Measurements from ENCODE around the gene KPTN. TPM values are rescaled to one million over a fixed set of nuclear protein-coding genes. Genes with fewer than 3 reads are reported as not detected.

The KPTN gene
- total RNA-seq, 1 experiment from 2014 or later, result 19.7 TPM

- Histone ChIP-seq H3K9me3 (no peaks in the 10 kb centered on the region), H3K36me3 (ENCODE audit: control insufficient read depth, insufficient read depth, low read length) (no peaks in the 10 kb centered on the region), H3K27me3 (replicated peaks; ENCODE audit: control insufficient read depth, insufficient read depth, low read length) (no peaks in the 10 kb centered on the region), H3K4me1 (peaks cover 22% of the 10 kb centered on the region), H3K4me3 (ENCODE audit: low read depth, low read length) (no peak overlapping the region)
- no TSS peak for BruUV-seq (replicated peaks)
- no peak for TF ChIP-seq CTCF (IDR thresholded peaks at IDR 0.05; ENCODE audit: insufficient read depth in 1 of 2, low read depth in 1 of 2, low read length in 1 of 2, severe bottlenecking in 1 of 2, unreplicated experiment in 1 of 2)
- no peak for DNase-seq
- Mint-ChIP-seq H3K4me3 (ENCODE audit: unreplicated experiment) (no peak overlapping the region), H3K27me3 (ENCODE audit: insufficient read depth, unreplicated experiment) (no peaks in the 10 kb centered on the region), H3K36me3 (ENCODE audit: insufficient read depth, unreplicated experiment) (peaks cover 55% of the 10 kb centered on the region), H3K9me3 (ENCODE audit: unreplicated experiment) (no peaks in the 10 kb centered on the region), H3K27ac (ENCODE audit: unreplicated experiment) (no peak overlapping the region), H3K4me1 (ENCODE audit: low read depth, unreplicated experiment) (peaks cover 34% of the 10 kb centered on the region)
- intact Hi-C loops (cut with micrococcal nuclease; ENCODE audit: unreplicated experiment), result no loop called here
- CTCF ChIA-PET, result no interaction called here
- POLR2A ChIA-PET, result no interaction called here
Observed at GRCh38 chr19:47509973-47510372, 26.0 kb upstream of the KPTN start.

- intact Hi-C loops (cut with micrococcal nuclease; ENCODE audit: unreplicated experiment), result no loop called here
- Histone ChIP-seq H3K4me3 (ENCODE audit: low read depth, low read length) (no peak overlapping the region), H3K9me3 (no peaks in the 10 kb centered on the region), H3K36me3 (ENCODE audit: control insufficient read depth, insufficient read depth, low read length) (no peaks in the 10 kb centered on the region), H3K27me3 (replicated peaks; ENCODE audit: control insufficient read depth, insufficient read depth, low read length) (no peaks in the 10 kb centered on the region), H3K4me1 (peaks cover 22% of the 10 kb centered on the region)
- TF ChIP-seq CTCF (IDR thresholded peaks at IDR 0.05; ENCODE audit: insufficient read depth in 1 of 2, low read depth in 1 of 2, low read length in 1 of 2, severe bottlenecking in 1 of 2, unreplicated experiment in 1 of 2), result no peak
- Mint-ChIP-seq H3K4me1 (ENCODE audit: low read depth, unreplicated experiment) (peaks cover 28% of the 10 kb centered on the region), H3K36me3 (ENCODE audit: insufficient read depth, unreplicated experiment) (peaks cover 48% of the 10 kb centered on the region), H3K4me3 (ENCODE audit: unreplicated experiment) (no peak overlapping the region), H3K27ac (ENCODE audit: unreplicated experiment) (no peak overlapping the region), H3K9me3 (ENCODE audit: unreplicated experiment) (no peaks in the 10 kb centered on the region), H3K27me3 (ENCODE audit: insufficient read depth, unreplicated experiment) (no peaks in the 10 kb centered on the region)
- ChIA-PET POLR2A (no interaction called here), CTCF (interaction anchor here (0.8 kb wide), 1 partner anchor 73 kb away, joined by 4 read pairs; no protein-coding TSS in a partner anchor)
- no TSS peak for BruUV-seq (replicated peaks)
- DNase-seq, result no peak
Observed at GRCh38 chr19:47509170-47509847, 25.3 kb upstream of the KPTN start.

GRCh38 chr19:47508721-47509120, 24.7 kb upstream of the KPTN start:
- Histone ChIP-seq H3K4me1 (peaks cover 22% of the 10 kb centered on the region), H3K27me3 (replicated peaks; ENCODE audit: control insufficient read depth, insufficient read depth, low read length) (no peaks in the 10 kb centered on the region), H3K36me3 (ENCODE audit: control insufficient read depth, insufficient read depth, low read length) (no peaks in the 10 kb centered on the region), H3K9me3 (no peaks in the 10 kb centered on the region), H3K4me3 (ENCODE audit: low read depth, low read length) (no peak overlapping the region)
- no peak for TF ChIP-seq CTCF (IDR thresholded peaks at IDR 0.05; ENCODE audit: insufficient read depth in 1 of 2, low read depth in 1 of 2, low read length in 1 of 2, severe bottlenecking in 1 of 2, unreplicated experiment in 1 of 2)
- ChIA-PET CTCF (interaction anchor here (0.8 kb wide), 1 partner anchor 72 kb away, joined by 4 read pairs; no protein-coding TSS in a partner anchor), POLR2A (no interaction called here)
- no peaks in the 10 kb centered on the region for H3K9me3 Mint-ChIP-seq (ENCODE audit: unreplicated experiment)
- H3K36me3 Mint-ChIP-seq (ENCODE audit: insufficient read depth, unreplicated experiment), result peaks cover 51% of the 10 kb centered on the region
- peaks cover 22% of the 10 kb centered on the region for H3K4me1 Mint-ChIP-seq (ENCODE audit: low read depth, unreplicated experiment)
- DNase-seq, result no peak
- H3K27ac Mint-ChIP-seq (ENCODE audit: unreplicated experiment), result no peak overlapping the region
- H3K27me3 Mint-ChIP-seq (ENCODE audit: insufficient read depth, unreplicated experiment), result no peaks in the 10 kb centered on the region
- no TSS peak for BruUV-seq (replicated peaks)
- H3K4me3 Mint-ChIP-seq (ENCODE audit: unreplicated experiment), result no peak overlapping the region
- intact Hi-C loops (cut with micrococcal nuclease; ENCODE audit: unreplicated experiment), result no loop called here
